Neuronal stem cell (in vitro differentiated cells): ENCODE data around the gene PLK3.

Experiments
- DNase-seq: peaks from one replicate; pipeline ENCODE4 v3.0.0-alpha.2; 2013; ENCODE audit warnings: low spot score
- H2AFZ ChIP-seq: one replicate; pipeline ENCODE4 v1.6.1; 2013; ENCODE audit warnings: mild to moderate bottlenecking, low read length, inconsistent platforms
- H2AK5ac ChIP-seq: 2 replicates; pipeline ENCODE4 v1.6.1; 2013; ENCODE audit warnings: low read depth, mild to moderate bottlenecking, inconsistent platforms, low read length, moderate library complexity, mixed read lengths
- H2BK120ac ChIP-seq: 2 replicates; pipeline ENCODE4 v1.6.1; 2013; ENCODE audit warnings: low read depth, mild to moderate bottlenecking, inconsistent platforms, low read length, moderate library complexity, mixed read lengths
- H2BK12ac ChIP-seq: one replicate; pipeline ENCODE4 v1.6.1; 2013; ENCODE audit warnings: low read length, inconsistent platforms
- H2BK15ac ChIP-seq: 2 replicates; pipeline ENCODE4 v1.6.1; 2013; ENCODE audit warnings: mild to moderate bottlenecking, low read length, inconsistent platforms, mixed read lengths
- H2BK5ac ChIP-seq: one replicate; pipeline ENCODE4 v1.6.1; 2013; ENCODE audit warnings: inconsistent platforms, mild to moderate bottlenecking, low read length, moderate library complexity
- H3K14ac ChIP-seq: one replicate; pipeline ENCODE4 v1.6.1; 2013; ENCODE audit warnings: low read length, inconsistent platforms
- H3K18ac ChIP-seq: 2 replicates; pipeline ENCODE4 v1.6.1; 2013; ENCODE audit warnings: low read length, inconsistent platforms
- H3K23ac ChIP-seq: 2 replicates; pipeline ENCODE4 v1.6.1; 2013; ENCODE audit warnings: low read depth, mild to moderate bottlenecking, mixed read lengths, low read length, inconsistent platforms; ENCODE audit not compliant: poor library complexity
- H3K27ac ChIP-seq: replicated peaks from 3 replicates; pipeline ENCODE4 v1.5.1; 2013; ENCODE audit warnings: low read length, inconsistent platforms
- H3K27me3 ChIP-seq, 3 experiments: 2 replicates each; pipeline ENCODE4 v1.6.1; 2013; ENCODE audit warnings: low read length in 3 of 3, mild to moderate bottlenecking in 2 of 3, inconsistent platforms in 1 of 3, low read depth in 1 of 3, mixed read lengths in 1 of 3, moderate library complexity in 1 of 3; ENCODE audit not compliant: control insufficient read depth in 3 of 3, insufficient read depth in 3 of 3
- H3K36me3 ChIP-seq, 2 donors: replicated peaks in 1 of 2; 2 replicates each; pipeline ENCODE4 v1.6.1; 2013; ENCODE audit warnings: low read length in 2 of 2; ENCODE audit not compliant: control insufficient read depth in 2 of 2, insufficient read depth in 2 of 2
- H3K4ac ChIP-seq: 2 replicates; pipeline ENCODE4 v1.6.1; 2013; ENCODE audit warnings: inconsistent platforms, mild to moderate bottlenecking, low read length, moderate library complexity
- H3K4me1 ChIP-seq, 2 donors: 1 replicate in 1 of 2; 2 replicates in 1 of 2; pipeline ENCODE4 v1.6.1; 2013; ENCODE audit warnings: low read length in 2 of 2, low read depth in 1 of 2; ENCODE audit not compliant: control insufficient read depth in 2 of 2, insufficient read depth in 1 of 2
- H3K4me2 ChIP-seq: one replicate; pipeline ENCODE4 v1.6.1; 2013; ENCODE audit warnings: mild to moderate bottlenecking, low read length, inconsistent platforms; ENCODE audit not compliant: insufficient read depth, poor library complexity, severe bottlenecking
- H3K4me3 ChIP-seq, 2 donors: 2 replicates each; pipeline ENCODE4 v1.5.1; 2013; ENCODE audit warnings: low read length in 2 of 2, mild to moderate bottlenecking in 2 of 2, inconsistent platforms in 1 of 2, moderate library complexity in 1 of 2
- H3K79me1 ChIP-seq: one replicate; pipeline ENCODE4 v1.6.1; 2013; ENCODE audit warnings: low read depth, mild to moderate bottlenecking, inconsistent platforms, low read length, moderate library complexity
- H3K9ac ChIP-seq: one replicate; pipeline ENCODE4 v1.6.1; 2013; ENCODE audit warnings: mild to moderate bottlenecking, low read depth, low read length, inconsistent platforms; ENCODE audit not compliant: poor library complexity
- H3K9me3 ChIP-seq, 2 donors: replicated peaks in 1 of 2; 2 replicates each; pipeline versions ENCODE3 to v1.6.1; 2013; ENCODE audit warnings: low read length in 2 of 2, mild to moderate bottlenecking in 2 of 2, inconsistent platforms in 1 of 2, low read depth in 1 of 2, mixed read lengths in 1 of 2, moderate library complexity in 1 of 2; ENCODE audit not compliant: control insufficient read depth in 2 of 2, insufficient read depth in 1 of 2
- H4K8ac ChIP-seq: one replicate; pipeline ENCODE4 v1.6.1; 2013; ENCODE audit warnings: low read depth, mild to moderate bottlenecking, inconsistent platforms, low read length, moderate library complexity
- H4K91ac ChIP-seq: one replicate; pipeline ENCODE4 v1.6.1; 2013; ENCODE audit warnings: low read length, low read depth, mild to moderate bottlenecking, inconsistent platforms; ENCODE audit not compliant: poor library complexity
- WGBS, 2 donors: extraction: QIAGEN DNeasy Blood & Tissue Kit; methylation state at CpG; one replicate each; pipeline ENCODE4 v1.1.7; 2013; ENCODE audit warnings: missing lambda C conversion rate in 2 of 2, mixed read lengths in 1 of 2; ENCODE audit not compliant: insufficient read length in 2 of 2, insufficient replicate concordance in 1 of 2; ENCODE audit errors: extremely low coverage in 2 of 2; 5-methylcytosine and 5-hydroxymethylcytosine counted together

PLK3 gene

DNA sequence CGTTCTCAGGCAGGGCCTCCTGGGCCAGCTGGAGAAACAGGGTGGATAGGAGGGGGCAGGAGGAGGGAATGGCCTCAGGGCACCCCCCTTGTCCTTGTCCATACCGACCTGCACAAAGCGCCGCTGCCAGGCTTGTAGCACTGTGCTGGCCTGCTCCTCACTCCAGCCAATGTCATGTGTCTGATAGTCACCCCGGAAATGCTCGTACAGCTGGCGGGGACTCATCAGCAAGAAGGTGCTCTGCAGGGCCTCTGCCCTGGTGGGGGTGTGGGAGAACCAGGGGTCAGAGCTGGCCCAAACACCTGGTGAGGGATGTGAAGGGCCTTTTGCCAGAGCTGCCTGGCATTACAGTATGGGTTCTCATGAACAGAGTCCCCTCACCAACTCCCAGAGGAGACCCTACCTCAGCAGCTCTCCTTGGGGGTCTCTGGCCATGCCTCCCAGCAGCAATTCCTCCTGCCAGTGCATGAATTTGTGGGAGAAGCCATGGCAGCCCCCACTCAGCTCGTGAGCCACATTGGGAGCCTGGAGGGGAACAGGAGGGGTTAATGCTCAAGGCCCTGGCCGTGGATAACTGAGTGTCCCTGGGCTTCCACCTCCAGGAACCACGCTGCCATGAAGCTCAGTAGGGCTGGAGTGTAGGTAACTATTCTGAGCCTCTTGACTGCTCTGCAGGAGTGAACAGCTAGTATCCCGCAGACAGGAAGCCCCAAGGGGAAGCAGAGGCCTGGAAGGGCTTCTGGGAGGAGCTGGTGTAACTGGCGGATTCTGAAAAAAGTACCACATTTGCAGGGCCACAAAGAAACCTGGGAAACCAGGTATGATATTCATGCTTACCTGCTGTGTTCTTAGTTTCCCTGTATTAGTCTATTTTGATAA, 29.6 kb downstream of the PLK3 start:
- Histone ChIP-seq H3K9me3 (peaks cover 0 to 11% of the 10 kb centered on the region in 2 donors), H4K91ac (no peak overlapping the region), H3K23ac (no peak overlapping the region), H2AFZ (no peak overlapping the region), H3K4ac (no peak overlapping the region), H4K8ac (no peak overlapping the region), H3K4me1 (peaks cover 0 to 3% of the 10 kb centered on the region in 2 donors), H3K18ac (peak overlapping the region; percentile 21), H3K36me3 (no peaks in the 10 kb centered on the region), H3K4me3 (no peak overlapping the region), H3K27ac (no peak overlapping the region), H3K27me3 (no peaks in the 10 kb centered on the region), H2BK5ac (peak overlapping the region; percentile 29), H2BK120ac (peak overlapping the region; percentile 9), H3K14ac (peak overlapping the region; percentile 14), H2AK5ac (peak overlapping the region; percentile 24), H3K4me2 (no peak overlapping the region), H3K79me1 (no peaks in the 10 kb centered on the region), H3K9ac (no peak overlapping the region), H2BK12ac (no peak overlapping the region), H2BK15ac (peak overlapping the region; percentile 45)
- no peak for DNase-seq
- no CpG with 5 or more reads among the region's 12 CpGs for WGBS, 2 donors

DNA sequence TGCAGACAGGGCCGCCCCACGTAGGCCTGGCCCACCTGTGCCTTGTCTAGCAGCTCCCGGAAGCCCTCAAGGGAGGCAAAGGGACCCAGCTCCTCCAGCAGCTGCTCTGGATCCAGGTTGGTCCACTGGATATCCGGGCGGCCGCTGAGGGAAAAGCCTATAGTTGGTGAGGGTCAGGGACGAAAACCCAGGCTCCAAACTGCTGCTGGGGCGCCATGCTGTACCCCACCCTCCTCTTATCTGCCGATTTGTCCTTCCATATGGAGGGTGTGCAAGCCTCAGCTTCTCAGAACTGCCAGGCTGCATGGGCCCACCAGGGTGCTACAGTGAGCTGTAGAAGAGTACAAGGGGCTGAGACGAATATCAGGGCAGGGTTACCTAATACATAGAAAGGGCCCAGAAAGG, 30.7 kb downstream of the PLK3 start:
- no peak overlapping the region for H3K4me3 ChIP-seq
- no peak overlapping the region for H3K27ac ChIP-seq
- no peak overlapping the region for H3K14ac ChIP-seq
- peak overlapping the region; percentile 69 for H2BK12ac ChIP-seq
- H3K27me3 ChIP-seq = no peaks in the 10 kb centered on the region
- H4K8ac ChIP-seq = no peak overlapping the region
- H3K4me1 ChIP-seq = peaks cover 0 to 3% of the 10 kb centered on the region in 2 donors
- no peak overlapping the region for H3K18ac ChIP-seq
- no peak overlapping the region for H3K4ac ChIP-seq
- peak overlapping the region; percentile 46 for H3K23ac ChIP-seq
- H3K9ac ChIP-seq = peak overlapping the region; percentile 38
- no peak overlapping the region for H2AFZ ChIP-seq
- no peak overlapping the region for H2BK5ac ChIP-seq
- no peak for DNase-seq
- no peak overlapping the region for H2BK120ac ChIP-seq
- H3K9me3 ChIP-seq = peaks cover 0 to 11% of the 10 kb centered on the region in 2 donors
- no peaks in the 10 kb centered on the region for H3K36me3 ChIP-seq
- H3K4me2 ChIP-seq = no peak overlapping the region
- no peak overlapping the region for H2BK15ac ChIP-seq
- H2AK5ac ChIP-seq = peak overlapping the region; percentile 85
- no peaks in the 10 kb centered on the region for H3K79me1 ChIP-seq
- no peak overlapping the region for H4K91ac ChIP-seq
- no CpG with 5 or more reads among the region's 10 CpGs for WGBS, 2 donors

GRCh38 chr1:44831516-44831915, 31.3 kb downstream of the PLK3 start:
- no peak overlapping the region for H2AK5ac ChIP-seq
- peak overlapping the region; percentile 8 for H2BK15ac ChIP-seq
- peak overlapping the region; percentile 11 for H3K14ac ChIP-seq
- no peak overlapping the region for H2BK5ac ChIP-seq
- H2BK12ac ChIP-seq = no peak overlapping the region
- no peak overlapping the region for H3K9ac ChIP-seq
- no peak overlapping the region for H3K23ac ChIP-seq
- H3K36me3 ChIP-seq = no peaks in the 10 kb centered on the region
- no peak overlapping the region for H4K8ac ChIP-seq
- no peak overlapping the region for H3K4ac ChIP-seq
- H4K91ac ChIP-seq = no peak overlapping the region
- peak overlapping the region; percentile 42 for H3K18ac ChIP-seq
- H3K27ac ChIP-seq = no peak overlapping the region
- H3K27me3 ChIP-seq = no peaks in the 10 kb centered on the region
- H3K4me1 ChIP-seq = peaks cover 0 to 3% of the 10 kb centered on the region in 2 donors
- H2BK120ac ChIP-seq = no peak overlapping the region
- H3K4me3 ChIP-seq = no peak overlapping the region
- no peaks in the 10 kb centered on the region for H3K79me1 ChIP-seq
- H3K4me2 ChIP-seq = no peak overlapping the region
- DNase-seq = no peak
- peaks cover 0 to 11% of the 10 kb centered on the region in 2 donors for H3K9me3 ChIP-seq
- H2AFZ ChIP-seq = no peak overlapping the region
- WGBS, 2 donors = no CpG with 5 or more reads among the region's 9 CpGs

GRCh38 chr1:44832056-44832705, 32.0 kb downstream of the PLK3 start:
- Histone ChIP-seq H4K91ac (no peak overlapping the region), H2BK15ac (peak overlapping the region; percentile 8), H3K4me1 (peaks cover 0 to 3% of the 10 kb centered on the region in 2 donors), H3K9me3 (peaks cover 0 to 11% of the 10 kb centered on the region in 2 donors), H3K14ac (no peak overlapping the region), H3K18ac (peak overlapping the region; percentile 23), H2AK5ac (peak overlapping the region; percentile 1), H3K4me3 (no peak overlapping the region), H3K4ac (no peak overlapping the region), H3K27ac (no peak overlapping the region), H3K9ac (no peak overlapping the region), H2BK5ac (no peak overlapping the region), H3K36me3 (no peaks in the 10 kb centered on the region), H3K23ac (peak overlapping the region; percentile 3), H3K4me2 (no peak overlapping the region), H3K27me3 (no peaks in the 10 kb centered on the region), H2AFZ (no peak overlapping the region), H3K79me1 (no peaks in the 10 kb centered on the region), H2BK120ac (no peak overlapping the region), H2BK12ac (no peak overlapping the region), H4K8ac (no peak overlapping the region)
- WGBS, 2 donors = no CpG with 5 or more reads among the region's 13 CpGs
- no peak for DNase-seq
